Effector memory CD4-positive, alpha-beta T cell (primary cell): Measurements from ENCODE around the gene SSBP4.
"Not testable (repeated sequence)": the region's sequence is repeated elsewhere in the genome, so short reads cannot be mapped to it uniquely, and the experiment has no call there.

Experiments used
- DNase-seq, 3 donors: peaks; one replicate each; pipeline ENCODE4 v3.0.0-alpha.2; 2020
- H3K27ac ChIP-seq: 2 replicates; pipeline ENCODE4 v1.7.0; 2013; ENCODE audit warnings: mild to moderate bottlenecking, low read length, moderate library complexity; ENCODE audit not compliant: insufficient read depth, poor library complexity, severe bottlenecking
- H3K27me3 ChIP-seq: replicated peaks from 2 replicates; pipeline ENCODE4 v1.7.0; 2013; ENCODE audit warnings: mild to moderate bottlenecking, low read length; ENCODE audit not compliant: insufficient read depth, control insufficient read depth, poor library complexity, severe bottlenecking
- H3K36me3 ChIP-seq: 2 replicates; pipeline ENCODE4 v1.7.0; 2013; ENCODE audit warnings: mild to moderate bottlenecking, low read length, moderate library complexity; ENCODE audit not compliant: control insufficient read depth, insufficient read depth
- H3K4me1 ChIP-seq: 2 replicates; pipeline ENCODE4 v1.7.0; 2013; ENCODE audit warnings: low read length, mild to moderate bottlenecking; ENCODE audit not compliant: control insufficient read depth, insufficient read depth, poor library complexity, severe bottlenecking
- H3K4me3 ChIP-seq: 2 replicates; pipeline ENCODE4 v1.7.0; 2013; ENCODE audit warnings: low read length, low read depth, mild to moderate bottlenecking; ENCODE audit not compliant: insufficient read depth, poor library complexity, severe bottlenecking
- H3K9me3 ChIP-seq: 2 replicates; pipeline ENCODE4 v1.7.0; 2013; ENCODE audit warnings: mild to moderate bottlenecking, low read length, moderate library complexity; ENCODE audit not compliant: control insufficient read depth
- total RNA-seq, 3 donors: gene quantifications; one replicate each; lab custom pipeline; 2026; lab: John Stamatoyannopoulos, UW

The SSBP4 gene
- 84.9 to 146 (median 123) reads per million in 3 donors for total RNA-seq

DNA sequence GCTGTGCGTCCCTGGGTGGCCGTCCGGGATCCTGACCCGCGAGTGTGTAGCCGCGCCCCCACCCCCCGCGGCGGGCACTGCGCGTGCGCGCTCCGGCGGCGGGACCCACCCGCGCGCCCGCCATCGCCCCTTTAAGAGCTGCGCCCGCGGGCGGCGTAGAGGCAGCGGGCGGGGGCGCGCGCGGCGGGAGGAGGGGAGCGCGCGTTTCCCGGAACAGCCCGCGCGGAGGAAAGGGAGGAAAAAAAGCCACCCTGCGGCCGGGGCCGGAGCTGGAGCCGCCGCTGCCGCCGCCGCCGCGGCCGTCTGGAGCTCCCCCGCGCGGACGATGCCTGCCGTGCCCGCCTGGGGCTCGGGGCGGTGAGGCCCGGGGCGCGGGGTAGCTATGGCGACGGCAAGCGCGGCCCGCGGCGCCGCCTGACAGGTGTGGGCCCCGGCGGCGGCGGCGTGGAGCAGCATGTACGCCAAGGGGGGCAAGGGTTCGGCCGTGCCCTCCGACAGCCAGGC, at the start of gene SSBP4:
SSBP4 (plus strand) TSS at position 204 of the 504 bp plus-strand sequence; CDS start at position 455, 251 bp downstream.
- Histone ChIP-seq H3K27me3 (no peaks in the 10 kb centered on the region), H3K4me3 (peak within 1 kb of the TSS; percentile 59), H3K36me3 (no peaks in the 10 kb centered on the region), H3K4me1 (peaks cover 92% of the 10 kb centered on the region), H3K9me3 (no peaks in the 10 kb centered on the region), H3K27ac (peak within 1 kb of the TSS; percentile 73)
- DNase-seq, result peak; percentile 61 to 64 (median 62)

DNA sequence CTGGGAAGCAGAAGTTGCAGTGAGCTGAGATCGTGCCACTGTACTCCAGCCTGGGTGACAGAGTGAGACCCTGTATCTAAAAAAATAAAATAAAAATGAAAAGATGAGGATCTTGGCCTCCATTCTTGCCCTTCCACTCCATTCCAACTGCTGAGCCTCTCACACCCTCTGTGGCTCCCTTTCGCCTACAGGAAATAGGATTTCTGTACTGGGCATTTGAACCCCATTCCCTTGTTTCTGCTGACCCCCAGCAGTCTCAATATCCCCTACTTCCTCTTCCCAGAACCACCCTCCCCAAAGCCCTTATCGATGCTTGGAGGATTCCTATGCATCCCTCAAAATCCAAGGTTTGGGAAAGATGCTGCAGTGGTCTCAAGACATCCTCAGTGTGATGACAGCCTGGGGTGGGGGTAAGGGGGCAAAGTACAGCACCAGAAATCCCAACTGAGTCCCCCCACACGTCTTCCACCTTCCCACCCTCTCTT, 45.7 kb upstream of the SSBP4 start:
- no peak for DNase-seq
- no peak overlapping the region for H3K4me3 ChIP-seq
- H3K36me3 ChIP-seq, result no peaks in the 10 kb centered on the region
- no peak overlapping the region for H3K27ac ChIP-seq
- H3K4me1 ChIP-seq, result no peaks in the 10 kb centered on the region
- no peaks in the 10 kb centered on the region for H3K9me3 ChIP-seq
- H3K27me3 ChIP-seq, result no peaks in the 10 kb centered on the region

DNA sequence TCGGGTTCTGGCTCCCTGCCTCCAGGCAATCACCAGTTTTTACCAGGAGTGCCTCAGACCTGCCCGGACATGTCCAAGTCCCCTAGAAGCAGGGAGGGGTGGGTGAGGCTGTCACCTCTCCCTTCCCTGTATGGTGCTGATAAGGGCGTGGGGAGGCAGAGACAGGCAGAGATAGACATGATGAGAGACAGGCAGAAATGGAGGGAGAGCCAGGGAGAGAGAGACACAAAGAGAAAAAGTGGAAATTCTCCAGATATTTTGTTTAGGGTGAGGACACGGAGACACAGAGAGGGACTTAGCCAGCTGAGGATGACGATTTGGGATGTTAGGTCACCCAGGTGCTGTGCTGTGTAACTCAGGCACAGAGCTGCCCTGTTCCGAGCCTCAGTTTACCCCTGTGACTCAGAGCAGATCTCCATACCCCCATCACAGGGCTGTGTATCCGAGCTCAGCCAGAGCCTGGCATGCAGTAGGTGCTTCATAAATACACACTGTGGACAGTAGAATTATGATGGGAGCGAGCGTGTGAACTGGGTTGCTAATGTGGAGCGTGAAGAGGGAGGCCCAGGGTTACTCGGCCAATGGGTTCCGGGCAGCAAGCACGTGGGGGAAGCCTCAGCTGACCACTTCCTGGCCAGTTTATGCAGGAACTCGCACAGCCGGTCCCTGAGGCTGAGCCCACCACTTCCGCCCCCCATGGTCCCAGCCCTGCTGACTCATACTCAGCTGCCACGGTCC, 45.1 kb upstream of the SSBP4 start:
- no peaks in the 10 kb centered on the region for H3K27me3 ChIP-seq
- H3K4me1 ChIP-seq, result no peaks in the 10 kb centered on the region
- no peak overlapping the region for H3K4me3 ChIP-seq
- no peaks in the 10 kb centered on the region for H3K36me3 ChIP-seq
- H3K9me3 ChIP-seq, result no peaks in the 10 kb centered on the region
- no peak overlapping the region for H3K27ac ChIP-seq
- peak in 1 of 3 donors; percentile 5 for DNase-seq

DNA sequence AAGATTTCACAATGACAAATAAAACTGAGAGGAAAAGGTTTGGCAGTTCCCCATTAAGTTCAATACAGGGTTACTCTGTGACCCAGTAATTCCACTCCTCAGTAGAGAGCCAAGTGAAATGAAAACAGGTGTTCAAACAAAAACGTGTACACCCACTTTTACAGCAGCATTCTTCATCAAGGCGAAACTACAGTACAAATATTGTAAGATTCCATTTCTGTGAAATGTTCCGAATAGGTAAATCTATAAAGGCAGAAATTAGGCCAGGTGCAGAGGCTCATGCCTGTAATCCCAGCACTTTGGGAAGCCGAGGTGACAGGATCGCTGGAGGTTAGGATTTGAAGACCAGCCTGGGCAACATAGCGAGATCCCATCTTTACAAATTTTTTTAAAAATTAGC, 42.2 kb upstream of the SSBP4 start:
- Histone ChIP-seq H3K9me3 (no peaks in the 10 kb centered on the region), H3K4me3 (no peak overlapping the region), H3K27ac (no peak overlapping the region), H3K27me3 (no peaks in the 10 kb centered on the region), H3K4me1 (no peaks in the 10 kb centered on the region), H3K36me3 (no peaks in the 10 kb centered on the region)
- no peak for DNase-seq

DNA sequence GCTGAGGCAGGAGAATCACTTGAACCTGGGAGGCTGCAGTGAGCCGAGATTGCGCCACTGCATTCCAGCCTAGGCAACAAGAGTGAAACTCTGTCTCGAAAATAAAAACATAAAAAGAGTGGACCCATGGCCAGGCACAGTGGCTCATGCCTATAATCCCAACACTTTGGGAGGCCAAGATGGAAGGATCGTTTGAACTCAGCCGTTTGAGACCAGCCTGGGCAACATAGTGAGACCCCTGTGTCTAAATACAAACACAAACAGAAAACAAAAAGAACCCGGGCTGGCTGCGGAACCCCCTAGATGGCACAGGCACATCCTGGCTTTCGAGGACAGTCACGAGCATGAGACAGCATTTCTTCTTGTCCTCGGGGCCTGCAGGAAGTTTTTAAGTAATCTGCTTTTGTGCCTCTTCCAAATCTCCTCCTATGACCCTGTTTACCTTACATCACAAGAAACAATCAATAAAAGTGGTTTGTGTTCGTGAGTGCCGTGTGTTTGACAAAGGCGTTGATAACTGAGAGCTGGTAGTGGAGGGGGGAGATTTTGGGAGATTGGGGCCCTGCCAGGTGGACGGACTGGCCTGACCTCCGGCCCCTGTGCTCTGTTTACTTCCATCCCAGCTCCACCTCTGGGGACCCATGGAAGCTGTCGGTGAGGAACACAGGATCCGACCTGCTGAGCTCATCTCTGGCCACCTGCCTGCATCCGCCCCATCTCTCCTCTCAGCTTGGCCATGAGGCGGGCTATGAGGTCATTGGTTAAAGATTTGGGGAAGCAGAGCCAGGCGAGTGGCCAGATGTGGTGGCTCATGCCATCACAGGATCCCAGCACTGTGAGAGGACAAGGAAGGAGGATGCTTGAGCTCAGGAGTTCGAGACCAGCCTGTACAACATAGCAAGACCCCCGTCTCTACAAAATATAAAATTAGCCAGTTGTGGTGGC, 39.1 kb upstream of the SSBP4 start:
- H3K27ac ChIP-seq, result no peak overlapping the region
- no peaks in the 10 kb centered on the region for H3K9me3 ChIP-seq
- H3K36me3 ChIP-seq, result no peaks in the 10 kb centered on the region
- H3K27me3 ChIP-seq, result no peaks in the 10 kb centered on the region
- H3K4me1 ChIP-seq, result no peaks in the 10 kb centered on the region
- H3K4me3 ChIP-seq, result no peak overlapping the region
- DNase-seq, result no peak

DNA sequence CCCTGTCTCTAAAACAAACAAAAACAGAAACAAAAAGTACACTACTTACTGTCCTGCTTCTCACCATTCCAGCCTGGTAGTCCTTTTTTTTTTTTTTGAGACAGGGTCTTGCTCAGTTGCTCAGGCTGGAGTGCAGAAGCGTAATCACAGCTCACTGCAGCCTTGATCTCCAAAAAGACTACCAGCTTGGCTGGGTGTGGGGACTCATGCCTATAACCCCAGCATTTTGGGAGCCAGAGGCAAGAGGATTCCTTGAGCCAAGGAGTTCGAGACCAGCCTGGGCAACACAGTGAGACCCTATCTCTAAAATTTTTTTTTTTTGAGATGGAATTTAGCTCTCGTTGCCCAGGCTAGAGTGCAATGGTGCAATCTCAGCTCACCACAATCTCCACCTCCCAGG, 38.4 kb upstream of the SSBP4 start:
- Histone ChIP-seq H3K27ac (no peak overlapping the region), H3K4me1 (no peaks in the 10 kb centered on the region), H3K27me3 (peaks cover 5% of the 10 kb centered on the region), H3K9me3 (no peaks in the 10 kb centered on the region), H3K4me3 (no peak overlapping the region), H3K36me3 (no peaks in the 10 kb centered on the region)
- no peak for DNase-seq

DNA sequence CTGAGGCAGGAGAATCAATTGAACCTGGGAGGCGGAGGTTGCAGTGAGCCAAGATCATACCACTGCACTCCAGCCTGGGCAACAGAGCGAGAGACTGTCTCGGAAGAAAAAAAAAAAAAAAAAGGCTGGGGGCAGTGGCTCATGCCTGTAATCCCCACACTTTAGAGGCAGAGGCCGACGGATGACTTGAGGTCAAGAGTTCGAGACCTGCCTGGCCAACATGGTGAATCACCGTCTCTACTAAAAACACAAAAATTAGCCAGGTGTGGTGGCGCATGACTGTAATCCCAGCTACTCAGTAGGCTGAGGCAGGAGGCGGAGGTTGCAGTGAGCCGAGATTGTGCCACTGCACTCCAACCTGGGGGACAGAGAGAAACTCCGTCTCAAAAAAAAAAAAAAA, 35.6 kb upstream of the SSBP4 start:
- H3K27me3 ChIP-seq, result peaks cover 14% of the 10 kb centered on the region
- not testable (repeated sequence) for H3K27ac ChIP-seq, H3K4me1 ChIP-seq, H3K9me3 ChIP-seq, H3K4me3 ChIP-seq, H3K36me3 ChIP-seq, DNase-seq

DNA sequence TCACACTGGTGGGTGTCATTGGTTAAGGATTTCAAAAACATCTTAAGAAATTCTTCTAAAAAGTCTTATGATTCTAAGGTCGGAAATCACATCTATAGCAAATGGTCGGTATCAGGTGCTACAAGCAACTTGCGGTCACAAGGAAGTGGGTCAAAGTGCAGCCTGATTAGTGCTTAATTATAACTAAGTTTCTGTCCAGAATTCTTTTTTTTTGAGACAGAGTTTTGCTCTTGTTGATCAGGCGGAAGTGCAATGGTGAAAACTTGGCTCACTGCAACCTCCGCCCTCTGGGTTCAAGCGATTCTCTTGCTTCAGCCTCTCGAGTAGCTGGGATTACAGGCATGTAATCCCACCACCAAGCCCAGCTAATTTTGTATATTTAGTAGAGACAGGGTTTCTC, 34.4 kb upstream of the SSBP4 start:
- Histone ChIP-seq H3K27me3 (peaks cover 14% of the 10 kb centered on the region), H3K36me3 (no peaks in the 10 kb centered on the region), H3K4me1 (peaks cover 9% of the 10 kb centered on the region), H3K27ac (no peak overlapping the region), H3K9me3 (no peaks in the 10 kb centered on the region), H3K4me3 (no peak overlapping the region)
- DNase-seq, result no peak

DNA sequence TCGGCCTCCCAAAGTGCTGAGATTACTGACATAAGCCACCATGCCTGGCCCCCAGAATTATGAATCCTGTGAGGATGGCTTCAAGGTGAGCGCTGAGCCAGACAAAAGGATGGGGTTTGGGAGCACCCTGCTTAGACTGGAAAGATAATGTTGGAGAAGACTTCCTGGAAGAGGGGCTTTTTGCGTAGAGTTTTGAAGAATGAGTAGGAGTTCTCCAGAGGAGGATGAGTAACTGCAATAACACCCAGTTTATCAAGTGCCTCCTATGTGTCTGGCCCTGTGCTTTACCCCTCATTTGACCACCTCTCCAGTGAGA, 33.9 kb upstream of the SSBP4 start:
- no peak overlapping the region for H3K4me3 ChIP-seq
- no peak overlapping the region for H3K27ac ChIP-seq
- H3K27me3 ChIP-seq, result peaks cover 14% of the 10 kb centered on the region
- no peaks in the 10 kb centered on the region for H3K9me3 ChIP-seq
- no peaks in the 10 kb centered on the region for H3K36me3 ChIP-seq
- peaks cover 9% of the 10 kb centered on the region for H3K4me1 ChIP-seq
- DNase-seq, result no peak
